ENCODE results near the gene RAB31.

The RAB31 gene

DNA sequence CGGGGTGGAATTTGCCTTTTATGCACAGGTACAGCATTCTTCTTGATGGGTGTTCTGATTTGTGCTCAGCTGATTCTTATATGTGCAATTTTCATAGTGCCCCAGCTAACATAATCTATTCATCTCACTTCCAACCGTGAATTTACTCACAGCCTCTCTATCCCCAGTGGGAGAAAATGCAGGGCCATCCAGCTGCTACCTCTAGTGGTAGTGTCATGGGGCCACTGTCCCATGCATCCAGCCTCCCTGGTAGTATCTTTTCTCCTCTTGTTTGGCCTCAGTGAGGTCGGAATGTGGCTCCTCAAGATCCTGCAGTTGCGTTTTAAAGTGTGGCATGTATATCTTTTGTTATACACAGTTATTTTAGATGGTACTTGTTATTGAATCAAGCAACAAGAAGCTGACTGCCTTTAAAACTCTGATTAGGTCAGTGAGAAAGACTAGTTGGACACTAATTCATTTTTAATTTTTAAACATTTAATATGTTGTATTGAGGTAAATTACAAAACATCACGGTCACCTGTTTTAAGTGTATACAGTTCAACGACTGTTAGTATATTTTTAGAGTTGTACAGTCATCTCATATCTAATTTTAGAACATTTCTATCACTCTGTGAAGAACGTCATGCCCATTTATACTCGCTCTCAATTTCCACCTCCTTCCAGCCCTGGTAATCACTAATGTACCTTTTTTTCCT, 109.8 kb downstream of the RAB31 start:
- H3K4me1 ChIP-seq (ENCODE audit: control insufficient read depth, insufficient read depth, low read length), result peaks cover 4% of the 10 kb centered on the region; the same call in 1 of the 2 replicates
- peaks cover 0 to 29% of the 10 kb centered on the region in 2 experiments; a peak in 2 of 3 replicates for H3K36me3 ChIP-seq (ENCODE audit: control insufficient read depth in 2 of 2, insufficient read depth in 1 of 2, low read length in 2 of 2)
- no peaks in the 10 kb centered on the region for H3K9me3 ChIP-seq (ENCODE audit: control insufficient read depth, insufficient read depth, low read depth, low read length)
- ChIA-PET CTCF (no interaction called here), POLR2A (no interaction called here)
- no peak overlapping the region for H3K27ac ChIP-seq (ENCODE audit: extremely low read depth, low read depth, low read length)
- TF ChIP-seq ZNF530 (tag by site-specific recombination; IDR thresholded peaks at IDR 0.05; ENCODE audit: low read depth) (no peak), ZNF623 (tag by site-specific recombination; IDR thresholded peaks at IDR 0.05) (no peak), ZNF214 (tag by site-specific recombination; IDR thresholded peaks at IDR 0.05; ENCODE audit: borderline replicate concordance) (no peak), ZNF549 (tag by site-specific recombination; IDR thresholded peaks at IDR 0.05) (no peak), ZNF629 (tag by site-specific recombination; IDR thresholded peaks at IDR 0.05) (no peak)
- no peak overlapping the region for H3K4me3 ChIP-seq (ENCODE audit: low read depth, low read length)

GRCh38 chr18:9818423-9818734, 110.3 kb downstream of the RAB31 start:
- no peaks in the 10 kb centered on the region for H3K9me3 ChIP-seq (ENCODE audit: control insufficient read depth, insufficient read depth, low read depth, low read length)
- H3K36me3 ChIP-seq (ENCODE audit: control insufficient read depth in 2 of 2, insufficient read depth in 1 of 2, low read length in 2 of 2), result peaks cover 0 to 29% of the 10 kb centered on the region in 2 experiments; a peak in 2 of 3 replicates
- ChIA-PET POLR2A (no interaction called here), CTCF (no interaction called here)
- peaks cover 4% of the 10 kb centered on the region; the same call in 1 of the 2 replicates for H3K4me1 ChIP-seq (ENCODE audit: control insufficient read depth, insufficient read depth, low read length)
- no peak overlapping the region for H3K4me3 ChIP-seq (ENCODE audit: low read depth, low read length)
- 0 out of 2 replicates have a peak, but pooled peaks have one; percentile 20 for TF ChIP-seq ZNF580 (tag by site-specific recombination; IDR thresholded peaks at IDR 0.05)
- TF ChIP-seq ZNF324 (tag by site-specific recombination; IDR thresholded peaks at IDR 0.05), result no peak
- H3K27ac ChIP-seq (ENCODE audit: extremely low read depth, low read depth, low read length), result no peak overlapping the region

- Histone ChIP-seq H3K27ac (ENCODE audit: extremely low read depth, low read depth, low read length) (no peak overlapping the region), H3K9me3 (ENCODE audit: control insufficient read depth, insufficient read depth, low read depth, low read length) (no peaks in the 10 kb centered on the region), H3K4me3 (ENCODE audit: low read depth, low read length) (no peak overlapping the region), H3K4me1 (ENCODE audit: control insufficient read depth, insufficient read depth, low read length) (no peaks in the 10 kb centered on the region), H3K36me3 (ENCODE audit: control insufficient read depth in 2 of 2, insufficient read depth in 1 of 2, low read length in 2 of 2) (peaks cover 0 to 26% of the 10 kb centered on the region in 2 experiments; a peak in 2 of 3 replicates)
- POLR2A ChIA-PET, result no interaction called here
- CTCF ChIA-PET, result no interaction called here
- no peak for TF ChIP-seq ZNF223 (tag by site-specific recombination; IDR thresholded peaks at IDR 0.05)
- TF ChIP-seq MZF1 (tag by site-specific recombination; IDR thresholded peaks at IDR 0.05; ENCODE audit: borderline replicate concordance), result no peak
- no peak for TF ChIP-seq ZNF626 (tag by site-specific recombination; IDR thresholded peaks at IDR 0.05)
- TF ChIP-seq, protein P1, sequence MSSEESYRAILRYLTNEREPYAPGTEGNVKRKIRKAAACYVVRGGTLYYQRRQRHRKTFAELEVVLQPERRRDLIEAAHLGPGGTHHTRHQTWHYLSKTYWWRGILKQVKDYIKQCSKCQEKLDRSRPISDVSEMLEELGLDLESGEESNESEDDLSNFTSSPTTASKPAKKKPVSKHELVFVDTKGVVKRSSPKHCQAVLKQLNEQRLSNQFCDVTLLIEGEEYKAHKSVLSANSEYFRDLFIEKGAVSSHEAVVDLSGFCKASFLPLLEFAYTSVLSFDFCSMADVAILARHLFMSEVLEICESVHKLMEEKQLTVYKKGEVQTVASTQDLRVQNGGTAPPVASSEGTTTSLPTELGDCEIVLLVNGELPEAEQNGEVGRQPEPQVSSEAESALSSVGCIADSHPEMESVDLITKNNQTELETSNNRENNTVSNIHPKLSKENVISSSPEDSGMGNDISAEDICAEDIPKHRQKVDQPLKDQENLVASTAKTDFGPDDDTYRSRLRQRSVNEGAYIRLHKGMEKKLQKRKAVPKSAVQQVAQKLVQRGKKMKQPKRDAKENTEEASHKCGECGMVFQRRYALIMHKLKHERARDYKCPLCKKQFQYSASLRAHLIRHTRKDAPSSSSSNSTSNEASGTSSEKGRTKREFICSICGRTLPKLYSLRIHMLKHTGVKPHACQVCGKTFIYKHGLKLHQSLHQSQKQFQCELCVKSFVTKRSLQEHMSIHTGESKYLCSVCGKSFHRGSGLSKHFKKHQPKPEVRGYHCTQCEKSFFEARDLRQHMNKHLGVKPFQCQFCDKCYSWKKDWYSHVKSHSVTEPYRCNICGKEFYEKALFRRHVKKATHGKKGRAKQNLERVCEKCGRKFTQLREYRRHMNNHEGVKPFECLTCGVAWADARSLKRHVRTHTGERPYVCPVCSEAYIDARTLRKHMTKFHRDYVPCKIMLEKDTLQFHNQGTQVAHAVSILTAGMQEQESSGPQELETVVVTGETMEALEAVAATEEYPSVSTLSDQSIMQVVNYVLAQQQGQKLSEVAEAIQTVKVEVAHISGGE (tag by site-specific recombination; conservative IDR thresholded peaks at IDR 0.05; ENCODE audit: low read depth), result no peak
- TF ChIP-seq TSHZ1 (tag by site-specific recombination; IDR thresholded peaks at IDR 0.05; ENCODE audit: borderline replicate concordance), result no peak
- TF ChIP-seq ZNF544 (tag by site-specific recombination; IDR thresholded peaks at IDR 0.05), result no peak
- TF ChIP-seq, protein P2, sequence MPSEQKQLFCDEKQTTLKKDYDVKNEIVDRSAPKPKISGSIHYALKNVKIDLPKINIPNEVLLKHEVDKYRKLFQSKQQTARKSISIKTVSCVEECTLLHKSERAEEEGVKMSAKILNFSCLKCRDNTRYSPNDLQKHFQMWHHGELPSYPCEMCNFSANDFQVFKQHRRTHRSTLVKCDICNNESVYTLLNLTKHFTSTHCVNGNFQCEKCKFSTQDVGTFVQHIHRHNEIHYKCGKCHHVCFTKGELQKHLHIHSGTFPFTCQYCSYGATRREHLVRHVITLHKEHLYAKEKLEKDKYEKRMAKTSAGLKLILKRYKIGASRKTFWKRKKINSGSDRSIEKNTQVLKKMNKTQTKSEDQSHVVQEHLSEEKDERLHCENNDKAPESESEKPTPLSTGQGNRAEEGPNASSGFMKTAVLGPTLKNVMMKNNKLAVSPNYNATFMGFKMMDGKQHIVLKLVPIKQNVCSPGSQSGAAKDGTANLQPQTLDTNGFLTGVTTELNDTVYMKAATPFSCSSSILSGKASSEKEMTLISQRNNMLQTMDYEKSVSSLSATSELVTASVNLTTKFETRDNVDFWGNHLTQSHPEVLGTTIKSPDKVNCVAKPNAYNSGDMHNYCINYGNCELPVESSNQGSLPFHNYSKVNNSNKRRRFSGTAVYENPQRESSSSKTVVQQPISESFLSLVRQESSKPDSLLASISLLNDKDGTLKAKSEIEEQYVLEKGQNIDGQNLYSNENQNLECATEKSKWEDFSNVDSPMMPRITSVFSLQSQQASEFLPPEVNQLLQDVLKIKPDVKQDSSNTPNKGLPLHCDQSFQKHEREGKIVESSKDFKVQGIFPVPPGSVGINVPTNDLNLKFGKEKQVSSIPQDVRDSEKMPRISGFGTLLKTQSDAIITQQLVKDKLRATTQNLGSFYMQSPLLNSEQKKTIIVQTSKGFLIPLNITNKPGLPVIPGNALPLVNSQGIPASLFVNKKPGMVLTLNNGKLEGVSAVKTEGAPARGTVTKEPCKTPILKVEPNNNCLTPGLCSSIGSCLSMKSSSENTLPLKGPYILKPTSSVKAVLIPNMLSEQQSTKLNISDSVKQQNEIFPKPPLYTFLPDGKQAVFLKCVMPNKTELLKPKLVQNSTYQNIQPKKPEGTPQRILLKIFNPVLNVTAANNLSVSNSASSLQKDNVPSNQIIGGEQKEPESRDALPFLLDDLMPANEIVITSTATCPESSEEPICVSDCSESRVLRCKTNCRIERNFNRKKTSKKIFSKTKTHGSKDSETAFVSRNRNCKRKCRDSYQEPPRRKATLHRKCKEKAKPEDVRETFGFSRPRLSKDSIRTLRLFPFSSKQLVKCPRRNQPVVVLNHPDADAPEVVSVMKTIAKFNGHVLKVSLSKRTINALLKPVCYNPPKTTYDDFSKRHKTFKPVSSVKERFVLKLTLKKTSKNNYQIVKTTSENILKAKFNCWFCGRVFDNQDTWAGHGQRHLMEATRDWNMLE (tag by site-specific recombination; conservative IDR thresholded peaks at IDR 0.05; ENCODE audit: low read depth), result no peak
- TF ChIP-seq ZNF433 (tag by site-specific recombination; IDR thresholded peaks at IDR 0.05; ENCODE audit: low read depth), result no peak
- TF ChIP-seq ZNF843 (tag by site-specific recombination; IDR thresholded peaks at IDR 0.05), result no peak
- no peak for TF ChIP-seq KLF16 (tag by site-specific recombination; IDR thresholded peaks at IDR 0.05)
- no peak for TF ChIP-seq ZNF768 (tag by site-specific recombination; IDR thresholded peaks at IDR 0.05)
- TF ChIP-seq GFI1B (tag by site-specific recombination; IDR thresholded peaks at IDR 0.05), result no peak
Observed at GRCh38 chr18:9820127-9820526, 112.0 kb downstream of the RAB31 start.
